ENCODE measurements around the gene PSRC1.

- no peak for TF ChIP-seq EZH2phosphoT487 (conservative IDR thresholded peaks at IDR 0.05; ENCODE audit: low read length)
- no peak for TF ChIP-seq CTCF (IDR thresholded peaks at IDR 0.05; ENCODE audit: insufficient read depth, low read length, poor library complexity, severe bottlenecking)
Measured at GRCh38 chr1:109319114-109319513, 36.2 kb upstream of the PSRC1 start.
